CD14-positive monocyte (primary cell): ENCODE data around the gene VTN. TPM values are rescaled to one million over a fixed set of nuclear protein-coding genes. Genes with fewer than 3 reads are reported as not detected.

Experiments
- DNase-seq, 3 donors: peaks; one replicate each; pipeline ENCODE4 v3.0.0-alpha.2; 2011 to 2022
- H2AFZ ChIP-seq: 2 replicates; pipeline ENCODE4 v1.6.0; 2012; ENCODE audit warnings: mild to moderate bottlenecking, low read depth, low read length, inconsistent platforms; ENCODE audit not compliant: insufficient read depth, poor library complexity, severe bottlenecking
- H3K27ac ChIP-seq, 2 donors: 1 replicate in 1 of 2; 2 replicates in 1 of 2; pipeline ENCODE4 v1.5.1; 2012 to 2013; ENCODE audit warnings: low read length in 2 of 2, control low read depth in 1 of 2, inconsistent platforms in 1 of 2, low read depth in 1 of 2, mild to moderate bottlenecking in 1 of 2
- H3K27me3 ChIP-seq, 2 donors: one replicate each; pipeline versions ENCODE4 v1.6.0 to v1.6.1; 2011 to 2013; ENCODE audit warnings: low read length in 2 of 2; ENCODE audit not compliant: control insufficient read depth in 2 of 2, insufficient read depth in 2 of 2
- H3K36me3 ChIP-seq, 2 donors: replicated peaks in 1 of 2; 1 replicate in 1 of 2; 2 replicates in 1 of 2; pipeline versions ENCODE4 v1.5.1 to v1.6.1; 2012 to 2013; ENCODE audit warnings: low read length in 2 of 2, control low read depth in 1 of 2, inconsistent platforms in 1 of 2, mild to moderate bottlenecking in 1 of 2; ENCODE audit not compliant: insufficient read depth in 2 of 2, control insufficient read depth in 1 of 2
- H3K4me1 ChIP-seq, 2 donors: 1 replicate in 1 of 2; 2 replicates in 1 of 2; pipeline versions ENCODE4 v1.5.1 to v1.6.1; 2012 to 2013; ENCODE audit warnings: low read length in 2 of 2, control low read depth in 1 of 2, inconsistent platforms in 1 of 2, mild to moderate bottlenecking in 1 of 2, moderate library complexity in 1 of 2; ENCODE audit not compliant: insufficient read depth in 2 of 2, control insufficient read depth in 1 of 2
- H3K4me2 ChIP-seq: replicated peaks from 2 replicates; pipeline ENCODE3; 2012; ENCODE audit warnings: low read length, moderate library complexity, mild to moderate bottlenecking; ENCODE audit not compliant: poor library complexity, severe bottlenecking; ENCODE audit errors: extremely low read depth
- H3K4me3 ChIP-seq, 3 experiments: fragments of 200-600 bp in 1 of 3; sonication (generic) in 1 of 3; replicated peaks in 1 of 3; 1 replicate in 2 of 3; 2 replicates in 1 of 3; pipeline ENCODE4 v1.5.1; 2011 to 2013; ENCODE audit warnings: low read length in 3 of 3, mild to moderate bottlenecking in 3 of 3, control low read depth in 2 of 3, low read depth in 2 of 3, inconsistent platforms in 1 of 3, moderate library complexity in 1 of 3
- H3K79me2 ChIP-seq: 2 replicates; pipeline ENCODE4 v1.6.0; 2012; ENCODE audit warnings: mild to moderate bottlenecking, control low read depth, inconsistent platforms, low read length, moderate library complexity; ENCODE audit not compliant: insufficient read depth
- H3K9ac ChIP-seq: 2 replicates; pipeline ENCODE4 v1.6.0; 2017; ENCODE audit warnings: low read length, mild to moderate bottlenecking; ENCODE audit not compliant: insufficient read depth, poor library complexity, severe bottlenecking
- H3K9me3 ChIP-seq, 2 donors: replicated peaks in 1 of 2; 1 replicate in 1 of 2; 2 replicates in 1 of 2; pipeline versions ENCODE4 v1.5.1 to v1.6.1; 2012 to 2013; ENCODE audit warnings: low read length in 2 of 2, control low read depth in 1 of 2; ENCODE audit not compliant: control insufficient read depth in 1 of 2, insufficient read depth in 1 of 2
- H4K20me1 ChIP-seq: 2 replicates; pipeline ENCODE4 v1.6.0; 2012; ENCODE audit warnings: mild to moderate bottlenecking, low read length, control low read depth, moderate library complexity; ENCODE audit not compliant: insufficient read depth
- H3K27ac Mint-ChIP-seq, 7 donors: one replicate each; pipeline ENCODE4 v1.8.0; 2020; ENCODE audit warnings: mild to moderate bottlenecking in 7 of 7, mixed read lengths in 7 of 7, moderate library complexity in 6 of 7, inconsistent platforms in 2 of 7
- H3K27me3 Mint-ChIP-seq, 3 donors: one replicate each; pipeline ENCODE4 v1.8.0; 2021 to 2022; ENCODE audit warnings: low read depth in 3 of 3, mild to moderate bottlenecking in 3 of 3, mixed read lengths in 3 of 3, moderate library complexity in 3 of 3, inconsistent platforms in 1 of 3
- H3K36me3 Mint-ChIP-seq, 2 donors: one replicate each; pipeline ENCODE4 v1.8.0; 2020; ENCODE audit warnings: mixed read lengths in 2 of 2, inconsistent platforms in 1 of 2, mild to moderate bottlenecking in 1 of 2
- H3K4me1 Mint-ChIP-seq: one replicate; pipeline ENCODE4 v1.8.0; 2020; ENCODE audit warnings: mild to moderate bottlenecking, mixed read lengths
- H3K4me3 Mint-ChIP-seq, 2 donors: one replicate each; pipeline ENCODE4 v1.8.0; 2020; ENCODE audit warnings: mild to moderate bottlenecking in 2 of 2, mixed read lengths in 2 of 2, moderate library complexity in 1 of 2
- H3K9me3 Mint-ChIP-seq, 7 donors: one replicate each; pipeline ENCODE4 v1.8.0; 2020 to 2022; ENCODE audit warnings: mixed read lengths in 7 of 7, mild to moderate bottlenecking in 6 of 7, moderate library complexity in 6 of 7, inconsistent platforms in 2 of 7
- WGBS: methylation state at CpG from one replicate; pipeline ENCODE4 v1.1.5; 2013; ENCODE audit warnings: missing lambda C conversion rate; ENCODE audit not compliant: insufficient coverage; 5-methylcytosine and 5-hydroxymethylcytosine counted together
- intact Hi-C, 2 donors: fragments of 100-400 bp; cut with micrococcal nuclease; formaldehyde crosslinking; loops; one replicate each; pipeline versions ENCODE4 v1.15.0 to v1.15.1; 2023
- polyA plus RNA-seq, 3 donors: library from polyadenylated mRNA; depleted of rRNA in 1 of 3; unstranded in 2 of 3; stranded (reverse) in 1 of 3; fragments of 300-500 nt in 2 of 3; fragments of >200 nt in 1 of 3; fragmentation: Illumina TruSeq in 2 of 3; gene quantifications; 1 replicate in 2 of 3; 2 replicates in 1 of 3; pipeline ENCODE4 v1.2.3, GENCODE V29; 2012 to 2021
- TF ChIP-seq, protein P1 (sequence below): fragments of 200-600 bp; IDR thresholded peaks from one replicate; pipeline ENCODE4 v1.8.0; 2022; ENCODE audit warnings: antibody characterized with exemption, mild to moderate bottlenecking

The VTN gene
- polyA plus RNA-seq, 3 donors: not detected

DNA sequence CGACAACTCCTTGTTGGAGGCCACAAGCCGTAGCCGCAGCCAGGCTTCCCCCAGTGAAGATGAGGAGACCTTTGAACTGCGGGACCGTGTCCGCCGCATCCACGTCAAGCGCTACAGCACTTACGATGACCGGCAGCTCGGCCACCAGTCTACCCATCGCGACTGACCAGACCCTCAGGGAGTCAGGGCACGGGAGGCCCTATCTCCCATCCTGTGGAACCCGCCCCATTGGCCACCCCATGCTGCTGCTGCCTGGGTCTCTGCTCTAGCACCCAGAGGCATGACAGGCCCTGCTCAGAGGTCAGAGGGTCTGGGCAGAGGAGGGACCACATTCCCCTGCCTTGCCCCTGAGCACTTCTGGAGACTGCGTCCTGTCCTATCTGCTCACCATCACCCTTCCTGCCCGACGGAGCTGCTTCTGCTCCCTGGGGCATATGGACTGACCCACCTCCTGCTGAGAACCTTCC is 25.6 kb downstream of the VTN start:
- no peaks in the 10 kb centered on the region for H3K4me1 Mint-ChIP-seq
- intact Hi-C loops: no loop called here
- peak overlapping the region in 1 of 7 donors; percentile 47 for H3K27ac Mint-ChIP-seq
- H3K4me1 ChIP-seq: no peaks in the 10 kb centered on the region
- TF ChIP-seq, protein P1, sequence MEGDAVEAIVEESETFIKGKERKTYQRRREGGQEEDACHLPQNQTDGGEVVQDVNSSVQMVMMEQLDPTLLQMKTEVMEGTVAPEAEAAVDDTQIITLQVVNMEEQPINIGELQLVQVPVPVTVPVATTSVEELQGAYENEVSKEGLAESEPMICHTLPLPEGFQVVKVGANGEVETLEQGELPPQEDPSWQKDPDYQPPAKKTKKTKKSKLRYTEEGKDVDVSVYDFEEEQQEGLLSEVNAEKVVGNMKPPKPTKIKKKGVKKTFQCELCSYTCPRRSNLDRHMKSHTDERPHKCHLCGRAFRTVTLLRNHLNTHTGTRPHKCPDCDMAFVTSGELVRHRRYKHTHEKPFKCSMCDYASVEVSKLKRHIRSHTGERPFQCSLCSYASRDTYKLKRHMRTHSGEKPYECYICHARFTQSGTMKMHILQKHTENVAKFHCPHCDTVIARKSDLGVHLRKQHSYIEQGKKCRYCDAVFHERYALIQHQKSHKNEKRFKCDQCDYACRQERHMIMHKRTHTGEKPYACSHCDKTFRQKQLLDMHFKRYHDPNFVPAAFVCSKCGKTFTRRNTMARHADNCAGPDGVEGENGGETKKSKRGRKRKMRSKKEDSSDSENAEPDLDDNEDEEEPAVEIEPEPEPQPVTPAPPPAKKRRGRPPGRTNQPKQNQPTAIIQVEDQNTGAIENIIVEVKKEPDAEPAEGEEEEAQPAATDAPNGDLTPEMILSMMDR: no peak
- no peak overlapping the region for H3K9ac ChIP-seq
- H3K9me3 ChIP-seq: no peaks in the 10 kb centered on the region
- no peak overlapping the region for H3K4me3 ChIP-seq
- H3K36me3 ChIP-seq: peaks cover 90 to 98% of the 10 kb centered on the region in 2 donors
- H3K9me3 Mint-ChIP-seq: no peaks in the 10 kb centered on the region
- H2AFZ ChIP-seq: no peak overlapping the region
- H3K36me3 Mint-ChIP-seq: peaks cover 87 to 98% of the 10 kb centered on the region in 2 donors
- 97% methylated on average over 17 of the region's 19 CpGs for WGBS
- no peaks in the 10 kb centered on the region for H3K79me2 ChIP-seq
- DNase-seq: no peak
- H3K4me3 Mint-ChIP-seq: no peak overlapping the region
- peaks cover 0 to 2% (median 0%) of the 10 kb centered on the region in 3 donors for H3K27me3 Mint-ChIP-seq
- peaks cover 4% of the 10 kb centered on the region for H4K20me1 ChIP-seq
- no peak overlapping the region for H3K27ac ChIP-seq
- H3K27me3 ChIP-seq: no peaks in the 10 kb centered on the region
- H3K4me2 ChIP-seq: no peak overlapping the region

DNA sequence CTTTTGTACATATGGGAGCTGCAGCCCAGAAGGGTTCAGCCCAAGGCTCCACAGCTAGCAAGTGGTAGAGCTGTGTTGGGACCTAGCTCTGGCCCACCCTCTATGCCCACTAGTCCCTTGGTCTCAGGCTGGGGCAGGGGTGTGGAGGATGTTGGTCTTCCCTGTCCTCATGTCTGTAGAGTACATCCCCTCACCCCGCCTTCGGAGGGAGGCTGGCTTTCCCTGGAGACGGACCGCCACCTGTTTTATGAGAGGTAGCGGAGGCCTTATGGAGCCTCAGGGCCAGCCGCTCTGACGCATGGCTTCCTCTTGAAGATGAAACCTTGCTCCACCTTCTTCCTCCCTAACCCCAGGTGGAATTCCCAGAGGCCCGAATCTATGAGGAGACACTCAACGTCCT is 26.1 kb downstream of the VTN start:
- H3K4me1 ChIP-seq: no peaks in the 10 kb centered on the region
- peak overlapping the region in 1 of 7 donors; percentile 47 for H3K27ac Mint-ChIP-seq
- H3K79me2 ChIP-seq: no peaks in the 10 kb centered on the region
- DNase-seq: no peak
- TF ChIP-seq, protein P1: no peak
- H3K36me3 Mint-ChIP-seq: peaks cover 88 to 96% of the 10 kb centered on the region in 2 donors
- H3K27ac ChIP-seq: no peak overlapping the region
- no peak overlapping the region for H3K4me3 ChIP-seq
- no peaks in the 10 kb centered on the region for H3K9me3 ChIP-seq
- peaks cover 0 to 2% (median 0%) of the 10 kb centered on the region in 3 donors for H3K27me3 Mint-ChIP-seq
- intact Hi-C loops: no loop called here
- H3K27me3 ChIP-seq: no peaks in the 10 kb centered on the region
- H2AFZ ChIP-seq: no peak overlapping the region
- no peaks in the 10 kb centered on the region for H3K4me1 Mint-ChIP-seq
- H3K4me2 ChIP-seq: no peak overlapping the region
- no peak overlapping the region for H3K9ac ChIP-seq
- no peaks in the 10 kb centered on the region for H3K9me3 Mint-ChIP-seq
- 100% methylated on average over 5 of the region's 9 CpGs for WGBS
- peaks cover 86 to 96% of the 10 kb centered on the region in 2 donors for H3K36me3 ChIP-seq
- H3K4me3 Mint-ChIP-seq: no peak overlapping the region
- peaks cover 7% of the 10 kb centered on the region for H4K20me1 ChIP-seq
